ENCODE measurements around the gene FBXW7.

Gene FBXW7

GRCh38 chr4:152321398-152321797 is 214.5 kb downstream of the FBXW7 start:
- DNase-seq, result no peak

- DNase-seq, result no peak
These were observed 218.9 kb downstream of the FBXW7 start for GRCh38 chr4:152316969-152317368.

GRCh38 chr4:152310257-152310656 is 225.6 kb downstream of the FBXW7 start:
- no peak for DNase-seq

DNA sequence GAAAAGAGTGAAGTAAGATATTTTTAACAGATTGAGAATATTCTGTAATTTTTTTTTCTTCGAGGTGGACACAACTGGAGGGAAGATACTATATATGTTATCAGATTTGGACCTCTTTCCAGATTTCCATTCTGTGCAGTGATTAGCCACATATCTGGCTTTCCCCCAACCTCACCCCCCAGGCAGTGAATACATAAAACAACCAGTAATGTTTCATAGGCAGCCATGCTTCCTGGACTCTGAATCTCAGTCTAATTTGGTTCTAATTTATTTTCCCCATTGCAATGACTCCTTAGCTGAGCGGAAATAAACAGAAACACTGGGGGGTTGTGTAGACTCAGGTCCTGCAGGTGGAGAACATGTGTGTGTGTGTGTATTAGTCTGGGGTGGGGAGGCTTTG is 226.5 kb downstream of the FBXW7 start:
- no peak for DNase-seq

- DNase-seq, result no peak
These were observed 226.9 kb downstream of the FBXW7 start for GRCh38 chr4:152308951-152309350.

DNA sequence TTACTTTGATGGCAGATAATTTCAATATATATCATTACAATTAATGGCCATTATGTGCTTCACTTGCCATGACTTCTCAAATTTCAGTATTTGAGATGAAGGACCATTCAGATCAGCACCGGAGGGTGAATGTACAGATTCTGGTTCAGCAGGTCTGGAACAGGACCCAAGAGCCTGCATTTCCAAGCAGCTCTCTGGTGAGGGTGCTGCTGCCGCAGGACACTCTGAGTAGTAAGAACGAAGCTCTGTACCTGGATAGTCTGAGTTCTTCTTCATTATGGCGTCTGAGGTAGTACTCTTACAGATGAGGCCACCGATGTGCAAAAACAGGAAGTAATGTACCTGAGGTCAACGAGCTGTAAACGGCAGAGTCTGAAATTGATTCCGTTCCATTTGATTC is 228.2 kb downstream of the FBXW7 start:
- DNase-seq, result no peak

DNA sequence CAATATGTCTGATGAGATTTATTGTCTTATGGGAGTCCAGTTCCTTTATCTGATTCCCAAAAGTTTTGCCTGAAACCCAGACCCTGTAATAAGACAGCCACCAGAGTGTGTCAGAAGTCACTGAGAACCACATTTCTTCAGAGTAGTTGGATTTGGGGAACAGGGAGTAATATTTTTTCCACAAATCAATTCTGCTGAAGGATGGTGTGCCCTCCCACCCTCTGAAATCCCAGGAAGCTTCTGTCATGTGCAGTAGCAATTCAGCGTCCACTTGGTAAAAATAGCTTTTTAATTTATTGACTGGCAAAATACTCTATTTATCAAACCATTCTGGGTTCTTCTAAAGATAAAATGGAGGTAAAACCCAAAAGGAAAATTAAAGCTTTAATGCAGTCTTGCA is 229.4 kb downstream of the FBXW7 start:
- no peak for DNase-seq

GRCh38 chr4:152304220-152304619 is 231.7 kb downstream of the FBXW7 start:
- DNase-seq, result no peak

- DNase-seq, result no peak
These were observed 234.5 kb downstream of the FBXW7 start for GRCh38 chr4:152301381-152301780.

- DNase-seq, result no peak
These were observed 236.3 kb downstream of the FBXW7 start for GRCh38 chr4:152299553-152299952.

- no peak for DNase-seq
These were observed 239.5 kb downstream of the FBXW7 start for GRCh38 chr4:152296386-152296785.

- DNase-seq, result no peak
These were observed 241.1 kb downstream of the FBXW7 start for GRCh38 chr4:152294765-152295164.

- DNase-seq, result no peak
These were observed 241.6 kb downstream of the FBXW7 start for GRCh38 chr4:152294331-152294730.

- DNase-seq, result no peak
These were observed 242.4 kb downstream of the FBXW7 start for GRCh38 chr4:152293527-152293926.

- no peak for DNase-seq
These were observed 245.4 kb downstream of the FBXW7 start for GRCh38 chr4:152290366-152290921.

- DNase-seq, result no peak
These were observed 246.0 kb downstream of the FBXW7 start for GRCh38 chr4:152289941-152290340.

GRCh38 chr4:152289541-152289940 is 246.4 kb downstream of the FBXW7 start:
- no peak for DNase-seq

DNA sequence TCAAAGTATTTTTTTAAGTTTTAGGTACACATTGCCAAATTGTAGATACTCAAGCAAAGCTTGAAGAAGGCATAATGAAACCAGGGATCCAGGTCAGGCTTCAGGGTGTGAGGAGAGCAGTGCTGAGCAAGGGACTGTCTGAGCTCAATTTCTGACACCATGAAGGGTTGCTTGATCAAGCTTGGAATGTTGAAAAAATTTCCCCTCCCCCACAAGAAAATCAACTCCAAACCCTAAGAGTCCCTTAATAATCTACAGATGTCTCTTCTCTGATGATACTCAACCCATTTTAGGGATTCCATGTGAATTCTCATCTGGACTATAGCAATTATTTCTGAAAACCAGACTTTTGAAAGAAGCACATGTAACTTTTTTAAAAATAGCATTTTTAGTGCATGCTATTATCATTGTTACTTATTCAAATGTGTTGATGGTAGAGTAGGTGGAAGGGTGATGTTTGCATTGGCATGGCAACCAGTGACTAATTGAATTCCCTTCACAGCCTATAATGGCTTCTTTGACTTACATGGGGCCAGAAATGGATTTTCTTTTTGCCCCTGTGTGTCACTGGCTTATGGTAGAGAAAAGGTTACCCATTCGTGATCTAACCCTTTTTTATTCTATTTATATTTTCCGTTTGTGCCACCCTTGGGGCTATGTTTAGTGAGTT is 252.0 kb downstream of the FBXW7 start:
- no peak for DNase-seq

DNA sequence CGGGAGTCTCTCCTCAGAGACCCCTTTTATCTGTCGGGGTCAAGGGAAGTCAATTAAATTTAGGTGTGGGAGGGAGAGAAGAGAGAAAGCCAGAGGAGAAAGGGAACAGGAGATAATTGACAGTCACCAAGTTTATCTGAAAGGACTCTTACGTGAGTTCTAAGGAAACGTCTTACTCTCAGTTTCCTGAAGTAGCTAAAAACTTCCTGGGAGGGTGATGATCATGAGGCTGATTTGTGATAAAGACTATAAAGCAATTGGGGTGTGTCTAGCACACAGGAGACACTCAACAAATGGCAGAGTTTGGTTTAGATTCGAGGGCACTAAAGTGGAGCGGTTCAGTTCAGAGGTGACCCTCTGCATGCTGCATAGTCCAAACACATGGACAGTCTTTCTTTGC is 254.1 kb downstream of the FBXW7 start:
- DNase-seq, result no peak

DNA sequence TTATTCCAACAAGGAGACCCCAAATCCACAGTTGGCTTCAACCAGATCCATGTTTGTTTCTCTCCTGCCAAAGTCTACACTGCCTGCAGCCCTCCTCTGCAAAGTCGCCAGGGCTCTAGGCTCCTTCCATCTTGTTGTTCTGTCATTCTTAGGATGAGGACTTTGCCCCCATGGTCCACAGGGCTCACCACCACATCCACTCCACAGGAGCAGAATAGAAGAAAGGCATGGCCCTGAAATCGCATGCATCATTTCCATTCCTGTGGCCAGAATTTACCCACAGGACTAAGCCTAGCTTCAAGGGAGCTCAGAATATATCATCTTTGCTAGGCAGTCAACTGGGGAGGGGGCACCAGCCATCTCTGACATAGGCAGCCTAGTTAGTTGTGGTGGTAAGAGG is 254.7 kb downstream of the FBXW7 start:
- no peak for DNase-seq

- no peak for DNase-seq
These were observed 256.7 kb downstream of the FBXW7 start for GRCh38 chr4:152279234-152279566.

- DNase-seq, result no peak
These were observed 257.2 kb downstream of the FBXW7 start for GRCh38 chr4:152278505-152279233.

DNA sequence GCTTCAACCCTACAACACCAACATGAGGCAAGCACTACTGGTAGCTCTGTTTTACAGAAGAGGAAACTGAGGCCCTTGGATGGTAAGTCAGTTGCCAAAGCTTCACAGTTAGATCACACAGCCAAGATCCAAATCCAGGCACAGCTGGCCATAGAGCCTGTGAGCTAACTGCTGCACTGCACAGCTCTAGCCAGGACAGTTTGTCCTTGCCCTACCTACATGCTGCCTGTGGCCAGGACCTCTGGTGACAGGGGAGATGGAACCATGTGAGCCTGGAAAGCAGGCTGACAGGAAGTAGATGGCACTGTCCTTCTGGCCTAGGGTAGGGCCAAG is 257.8 kb downstream of the FBXW7 start:
- DNase-seq, result no peak

- DNase-seq, result no peak
These were observed 258.6 kb downstream of the FBXW7 start for GRCh38 chr4:152277333-152277732.

GRCh38 chr4:152273343-152273742 is 262.5 kb downstream of the FBXW7 start:
- DNase-seq, result no peak

All from SW 1271 (cell line).